Parietal lobe (tissue), 1 donor: Measurements from ENCODE around the gene CPEB2. TPM values are rescaled to one million over a fixed set of nuclear protein-coding genes. Genes with fewer than 3 reads are reported as not detected.

Source experiments
- total RNA-seq: library from RNA; depleted of rRNA; stranded (reverse); fragments of >200 nt; gene quantifications from one replicate; pipeline ENCODE4 v1.2.3, GENCODE V29; 2014

The CPEB2 gene
- 34.1 TPM for total RNA-seq

GRCh38 chr4:15001869-15002658 is at the start of gene CPEB2:
Gene CPEB2, plus strand, starts transcription at chr4:15002481. Its CDS starts 193 bp downstream, at chr4:15002674.

